ENCODE measurements around the gene ETV3.
"Not testable (repeated sequence)": the region's sequence is repeated elsewhere in the genome, so short reads cannot be mapped to it uniquely, and the experiment has no call there.

Gene ETV3

DNA sequence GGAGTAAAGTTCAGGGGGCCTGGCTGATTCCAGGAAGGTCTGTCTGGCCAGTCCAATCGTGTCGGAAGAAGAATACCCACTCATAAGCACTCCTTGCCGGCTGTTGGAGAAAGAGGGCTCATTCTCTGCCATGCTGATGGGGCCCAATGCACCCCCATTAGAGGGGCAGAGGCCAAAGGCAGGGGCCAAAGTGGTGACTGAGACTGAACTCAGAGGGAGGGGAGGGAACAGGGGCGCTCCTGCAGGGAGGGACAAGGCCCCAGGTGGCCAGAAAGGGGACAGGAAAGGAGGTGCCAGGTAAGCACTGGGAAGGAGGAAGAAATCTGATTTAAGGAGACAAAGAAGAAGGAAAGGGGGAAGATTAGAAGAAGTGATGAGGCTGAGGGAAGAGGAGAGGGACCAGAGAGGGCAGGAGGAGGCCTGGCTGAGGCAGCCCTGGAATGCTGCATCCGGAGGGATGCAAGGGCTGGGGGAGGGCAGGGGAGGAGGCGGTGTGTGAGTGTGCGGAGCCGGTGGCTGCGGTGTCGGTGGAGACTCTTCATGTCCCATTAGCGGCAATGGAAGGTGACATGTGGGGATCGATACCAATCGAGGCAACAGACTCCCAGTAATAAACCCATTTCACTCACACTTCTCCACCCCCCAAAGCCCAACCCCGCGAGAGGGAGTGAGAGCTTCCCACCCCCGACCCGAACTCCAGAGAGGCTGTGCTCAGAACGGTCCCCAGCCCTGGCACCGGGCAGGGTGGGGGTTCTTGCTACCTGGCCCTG lies 26.6 kb downstream of the ETV3 start:
- no peak for DNase-seq

- no peak for DNase-seq
Observed at GRCh38 chr1:157110686-157111085, 27.5 kb downstream of the ETV3 start.

DNA sequence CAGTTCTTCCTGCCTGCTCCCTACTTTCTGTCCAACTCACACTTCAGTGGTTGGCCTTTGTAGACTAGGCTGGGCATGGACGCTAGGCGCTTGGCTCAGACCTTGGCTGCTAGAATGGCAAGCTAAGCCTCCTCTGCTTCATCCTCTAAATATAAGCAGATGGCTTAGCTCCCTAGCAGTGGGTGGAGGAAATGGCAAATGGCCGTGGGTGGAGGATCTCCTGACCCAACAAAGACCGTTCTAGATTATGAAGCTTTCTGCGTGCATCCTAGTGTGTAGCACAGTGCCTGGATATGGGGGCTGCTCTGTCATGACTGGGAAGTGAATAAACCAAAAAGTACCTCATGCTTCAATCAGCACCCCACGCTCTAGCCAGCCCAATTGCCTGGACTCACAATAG lies 28.2 kb downstream of the ETV3 start:
- no peak for DNase-seq

- DNase-seq: no peak
Observed at GRCh38 chr1:157108448-157108847, 29.7 kb downstream of the ETV3 start.

DNA sequence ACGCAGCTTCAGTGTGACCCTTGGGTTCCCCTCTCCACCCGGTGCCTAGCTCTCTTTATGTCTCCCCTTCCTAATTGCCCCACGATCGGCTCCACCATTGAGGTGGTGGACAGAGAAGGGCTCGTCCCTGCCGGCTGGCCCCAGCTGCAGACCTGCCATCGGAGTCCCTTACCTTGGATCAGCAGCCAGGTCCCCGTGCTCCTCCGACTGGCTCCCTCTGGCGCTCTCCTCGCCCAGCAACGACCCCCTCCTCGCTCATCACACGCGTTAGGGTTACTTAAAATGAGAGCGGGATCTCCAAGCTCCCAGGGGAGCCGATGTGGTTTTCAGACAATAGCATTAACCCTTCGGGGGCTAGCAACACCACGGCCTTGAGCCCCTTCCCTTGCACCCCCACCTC lies 30.5 kb downstream of the ETV3 start:
- no peak for DNase-seq

GRCh38 chr1:157106813-157107189 lies 31.4 kb downstream of the ETV3 start:
- no peak for DNase-seq

DNA sequence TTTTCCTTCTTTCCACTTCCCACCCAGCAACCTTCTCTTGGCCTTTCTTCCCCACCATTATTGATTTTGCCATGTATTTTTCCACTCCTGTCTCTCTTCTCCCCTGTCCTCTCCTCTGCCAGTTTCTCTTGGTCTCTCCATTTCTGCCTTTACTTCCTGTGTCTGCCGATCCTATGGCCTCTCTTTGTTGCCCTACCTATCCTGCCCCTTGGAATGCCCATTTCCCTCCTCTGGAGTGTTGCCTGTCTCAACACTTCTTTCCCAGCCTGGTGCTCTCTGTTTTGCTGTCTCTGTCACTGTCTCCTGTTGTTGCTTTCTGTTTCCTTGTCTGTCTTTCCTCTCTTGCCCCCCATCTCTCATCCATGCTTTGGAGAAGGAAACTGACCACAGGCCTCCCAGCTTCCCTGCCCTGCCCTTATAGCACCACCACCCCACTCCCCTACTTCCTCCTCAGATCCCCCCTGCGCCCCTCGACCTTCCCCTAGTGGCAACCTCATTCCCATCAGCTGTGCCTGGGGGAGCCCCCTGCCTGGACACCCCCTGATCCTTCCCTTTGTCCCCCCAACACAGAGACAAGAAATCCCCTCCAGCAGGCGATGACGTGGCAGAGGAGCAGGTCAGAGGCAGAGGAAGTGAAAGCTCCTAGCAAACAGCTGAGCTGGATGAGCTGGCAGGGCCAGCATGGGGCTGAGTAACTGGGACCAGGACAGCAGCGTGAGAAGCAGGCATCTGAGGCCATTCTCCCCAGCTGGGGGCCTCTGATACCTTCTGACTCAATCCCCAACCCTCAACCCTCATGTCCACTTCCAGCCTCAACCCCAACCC lies 32.0 kb downstream of the ETV3 start:
- no peak for DNase-seq

DNA sequence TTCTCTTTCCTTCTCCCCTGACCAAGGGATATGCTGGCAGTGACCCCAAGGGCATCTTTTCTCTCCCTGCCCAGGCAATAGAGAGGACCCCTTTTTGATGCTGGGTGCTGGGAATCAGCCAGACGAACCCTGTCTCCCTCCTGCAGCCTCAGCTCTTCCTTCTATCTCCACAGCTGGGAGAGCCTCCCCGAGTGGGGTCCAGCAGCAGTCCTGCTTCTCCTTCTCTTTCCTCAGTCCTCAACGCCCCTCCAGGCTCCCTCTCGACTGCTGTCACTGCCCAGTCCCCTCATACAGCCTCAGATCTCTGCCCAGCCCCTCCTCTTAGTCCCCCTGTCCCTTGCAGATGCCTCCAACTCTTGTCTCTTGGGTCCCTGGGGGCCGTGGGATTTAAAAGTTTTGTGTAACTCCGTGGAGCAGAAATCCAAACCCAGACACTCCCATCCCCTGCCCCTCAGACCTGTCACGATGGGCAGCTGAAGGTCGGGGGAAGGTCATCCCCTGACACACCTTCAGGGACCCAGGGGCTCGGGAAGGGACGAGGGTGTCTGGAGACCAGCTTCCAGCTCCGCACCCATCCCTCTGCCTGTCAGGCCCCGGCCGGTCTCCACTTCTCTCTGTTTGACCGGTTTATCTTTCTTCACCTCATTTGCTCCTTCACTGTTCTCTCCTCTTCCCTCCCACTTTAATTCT lies 32.8 kb downstream of the ETV3 start:
- DNase-seq: no peak

GRCh38 chr1:157104598-157105293 lies 33.4 kb downstream of the ETV3 start:
- DNase-seq: no peak

GRCh38 chr1:157103268-157103667 lies 34.9 kb downstream of the ETV3 start:
- DNase-seq: no peak

DNA sequence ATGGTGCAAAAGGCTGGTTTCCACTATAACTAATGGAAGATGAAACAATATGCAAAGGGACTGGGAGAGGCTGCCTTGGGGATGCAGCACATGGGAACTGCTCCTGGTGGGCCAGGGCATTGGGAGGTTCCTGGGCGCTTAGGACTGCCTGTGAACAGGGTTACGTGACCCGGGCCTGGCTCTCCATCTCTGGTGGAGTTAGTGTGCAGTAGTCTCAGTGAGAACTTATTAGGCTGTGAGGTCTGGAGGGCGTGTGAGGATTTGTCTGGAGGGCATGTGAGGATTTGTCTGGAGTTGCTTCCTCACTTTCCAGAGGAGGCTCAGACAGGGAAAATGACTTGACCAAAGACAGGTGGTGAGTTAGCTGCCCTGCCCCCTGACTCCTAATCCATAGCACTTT lies 37.0 kb downstream of the ETV3 start:
- DNase-seq: no peak

DNA sequence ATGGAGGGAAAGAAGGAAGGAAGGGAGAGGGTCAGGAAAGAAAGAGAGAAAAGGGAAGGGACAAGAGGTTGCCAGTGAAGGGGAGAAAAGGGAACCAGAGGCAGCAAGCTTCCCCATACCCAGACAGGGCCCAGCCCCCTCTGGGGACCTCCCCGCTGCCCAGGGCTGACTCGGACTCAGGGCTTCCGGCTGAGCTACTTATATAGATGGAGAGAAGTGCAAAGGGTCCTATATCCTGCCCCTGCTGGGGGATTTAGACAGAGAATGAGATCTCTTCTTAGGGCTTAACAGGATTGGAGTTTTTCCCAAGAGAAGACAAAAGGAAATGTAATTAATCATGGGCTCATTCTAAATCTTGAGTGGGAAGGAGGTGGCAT lies 38.6 kb downstream of the ETV3 start, which contains the start of gene ETV3L:
ETV3L (minus strand) TSS at position 176 of the 377 bp plus-strand sequence. CDS start 285 bp downstream, outside the sequence.
- DNase-seq: no peak

GRCh38 chr1:157098987-157099632 lies 39.1 kb downstream of the ETV3 start:
- DNase-seq: not testable (repeated sequence)

GRCh38 chr1:157098519-157098918 lies 39.7 kb downstream of the ETV3 start:
- no peak for DNase-seq

DNA sequence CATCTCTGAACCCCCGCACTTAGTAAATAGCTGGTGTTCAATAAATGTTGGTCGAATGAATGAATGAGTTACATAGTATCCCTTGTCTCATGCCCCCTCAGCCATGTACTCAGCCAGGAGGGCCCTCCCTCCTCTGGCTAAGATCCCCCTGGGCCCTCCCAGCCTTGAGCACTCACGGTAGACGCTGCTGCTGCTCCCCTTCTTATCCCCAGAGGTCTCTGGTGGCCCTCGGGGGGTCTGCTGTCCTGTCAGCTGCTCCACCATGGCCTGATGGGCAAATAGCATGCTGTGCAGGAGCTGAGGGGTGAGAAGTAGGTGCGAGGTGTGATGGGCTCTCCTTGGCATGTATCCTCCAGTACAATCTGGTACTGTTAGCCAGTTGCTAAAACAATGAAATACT lies 40.5 kb downstream of the ETV3 start:
- no peak for DNase-seq

- no peak for DNase-seq
Observed at GRCh38 chr1:157096881-157097280, 41.3 kb downstream of the ETV3 start.

GRCh38 chr1:157095551-157095950 lies 42.6 kb downstream of the ETV3 start:
- DNase-seq: no peak

GRCh38 chr1:157095091-157095490 lies 43.1 kb downstream of the ETV3 start:
- DNase-seq: no peak

GRCh38 chr1:157092831-157093230 lies 45.4 kb downstream of the ETV3 start:
- DNase-seq: no peak

- DNase-seq: no peak
Observed at GRCh38 chr1:157091668-157092273, 46.4 kb downstream of the ETV3 start.

- no peak for DNase-seq
Observed at GRCh38 chr1:157091186-157091585, 47.0 kb downstream of the ETV3 start.

GRCh38 chr1:157090771-157091170 lies 47.4 kb downstream of the ETV3 start:
- no peak for DNase-seq

All from effector CD4-positive, alpha-beta T cell (primary cell).